IPS DF 4.7 (cell line): ENCODE measurements around the gene NRARP.

Experiments used
- DNase-seq: peaks from one replicate; pipeline ENCODE4 v3.0.0-alpha.2; 2013; ENCODE audit warnings: low spot score; ENCODE audit errors: extremely low read depth

The NRARP gene

DNA sequence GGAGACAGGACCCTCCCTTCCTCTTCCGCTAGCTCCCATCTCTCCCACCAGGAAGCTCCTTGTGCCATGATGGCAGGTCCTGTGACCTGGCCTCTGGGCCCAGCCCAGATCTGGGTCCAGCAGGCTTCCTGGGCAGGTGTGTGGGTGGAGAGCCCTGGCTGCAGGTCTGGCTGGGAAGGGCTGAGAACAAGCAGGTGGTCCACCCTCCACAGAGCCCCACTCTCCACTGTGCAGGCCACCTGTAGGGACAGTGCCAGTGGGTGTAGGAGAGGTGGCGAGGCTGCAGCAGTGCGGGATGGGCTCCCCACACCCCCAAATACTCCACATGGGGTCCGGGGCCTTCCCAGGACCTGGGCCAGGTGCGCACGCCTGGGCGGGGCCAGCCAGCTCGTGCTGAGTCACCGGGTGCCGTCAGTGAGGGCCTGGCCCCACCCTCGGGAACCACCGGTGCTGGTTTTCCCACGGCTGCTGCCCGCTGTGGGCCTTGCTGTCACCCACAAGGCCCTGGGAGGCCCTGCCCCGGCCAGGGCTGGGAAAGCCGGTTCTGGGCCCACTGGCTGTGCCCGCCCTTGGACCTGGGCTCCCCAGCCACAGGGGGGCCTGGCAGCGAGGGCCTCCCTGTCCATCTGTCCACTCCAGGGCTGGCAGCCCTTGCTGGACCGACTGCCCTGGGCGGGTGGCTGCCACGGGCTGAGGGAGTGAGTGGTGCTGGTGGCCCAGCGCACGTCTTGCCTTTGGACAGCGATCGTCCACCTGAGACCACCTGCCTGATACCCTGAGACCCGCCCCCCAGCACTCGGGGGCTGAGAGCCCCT is 9.3 kb upstream of the NRARP start:
- DNase-seq, result no peak

GRCh38 chr9:137310189-137311052 is 8.3 kb upstream of the NRARP start:
- no peak for DNase-seq

GRCh38 chr9:137309368-137310188 is 7.5 kb upstream of the NRARP start:
- no peak for DNase-seq

GRCh38 chr9:137308057-137308619 is 6.1 kb upstream of the NRARP start:
- no peak for DNase-seq

DNA sequence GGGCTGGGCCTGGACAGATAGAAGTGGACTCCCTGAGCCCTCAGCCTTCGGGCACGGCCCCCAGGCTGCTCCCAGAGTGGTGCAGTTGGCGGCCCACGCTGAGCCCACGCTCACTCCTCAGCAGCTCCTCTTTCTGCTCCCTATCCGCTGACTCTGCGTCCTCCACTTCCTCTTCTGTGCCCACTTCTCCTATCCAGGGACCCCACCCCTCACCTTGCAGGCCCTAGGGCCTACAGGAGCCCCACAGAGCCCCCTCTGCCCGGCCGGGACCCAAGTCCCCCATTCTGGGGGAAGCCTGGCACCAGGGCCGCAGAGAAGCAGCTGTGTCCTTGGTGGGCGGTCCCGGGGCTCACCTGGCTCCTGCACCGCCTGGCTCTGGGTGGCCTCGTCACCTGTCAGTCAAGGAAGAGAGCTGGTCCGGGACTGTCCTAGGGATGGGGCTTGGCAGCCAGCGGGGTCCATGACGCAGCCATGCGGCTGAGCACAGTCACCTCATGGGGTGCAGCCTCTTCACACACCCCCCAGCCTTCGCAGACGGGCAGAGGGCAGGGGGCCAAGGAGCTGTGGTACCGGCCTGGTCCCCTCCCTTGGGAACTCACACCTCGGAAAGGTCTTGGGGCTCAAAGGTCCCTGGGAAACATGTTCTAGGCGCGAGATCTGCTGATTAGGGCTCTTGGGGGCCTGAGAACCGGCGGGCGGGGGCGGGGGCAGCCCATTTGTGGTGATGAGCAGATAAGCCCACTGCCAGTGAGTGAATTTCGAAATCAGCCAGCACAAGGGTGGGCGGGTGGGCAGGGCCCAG is 5.4 kb upstream of the NRARP start:
- no peak for DNase-seq

- no peak for DNase-seq
Measured at GRCh38 chr9:137306850-137307254, 4.8 kb upstream of the NRARP start.

DNA sequence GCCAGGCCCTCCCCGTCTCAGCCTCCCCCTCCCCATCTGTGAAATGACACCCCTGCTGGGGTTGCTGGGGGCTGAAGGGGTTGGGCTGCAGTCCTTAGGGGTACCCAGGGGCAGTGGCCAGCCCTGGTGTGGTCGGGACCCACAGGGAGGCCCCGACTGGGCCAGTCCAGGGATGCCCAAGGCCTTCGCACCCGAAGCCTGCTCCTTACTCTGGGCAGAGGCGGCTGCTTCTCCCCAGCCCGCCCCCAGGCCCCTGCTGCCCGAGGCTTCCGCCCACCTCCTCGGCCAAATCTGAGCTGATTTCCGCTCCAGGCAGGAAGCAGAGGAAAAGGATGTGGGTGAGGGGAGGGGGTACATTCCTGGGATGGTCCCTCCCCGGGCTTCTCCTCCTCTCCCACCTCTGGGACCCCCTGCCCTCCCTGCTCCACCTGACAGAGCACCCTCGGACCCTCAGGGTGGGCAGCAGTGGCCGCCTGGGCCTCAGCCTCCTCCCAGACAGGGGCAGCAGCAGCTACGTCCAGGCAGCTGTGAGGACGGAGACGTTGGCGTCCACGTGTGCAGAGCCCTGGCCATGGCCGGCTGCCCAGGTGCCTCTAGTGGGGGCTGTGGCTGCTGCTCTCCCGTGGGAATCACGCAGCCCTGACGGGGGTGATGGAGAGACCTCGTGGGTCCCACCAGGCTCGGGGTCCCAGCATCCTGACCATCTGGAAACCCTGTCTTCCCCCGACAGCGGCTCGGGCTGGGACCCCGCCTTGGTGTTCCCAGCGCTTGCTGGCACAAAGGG is 4.2 kb upstream of the NRARP start:
- DNase-seq, result no peak

DNA sequence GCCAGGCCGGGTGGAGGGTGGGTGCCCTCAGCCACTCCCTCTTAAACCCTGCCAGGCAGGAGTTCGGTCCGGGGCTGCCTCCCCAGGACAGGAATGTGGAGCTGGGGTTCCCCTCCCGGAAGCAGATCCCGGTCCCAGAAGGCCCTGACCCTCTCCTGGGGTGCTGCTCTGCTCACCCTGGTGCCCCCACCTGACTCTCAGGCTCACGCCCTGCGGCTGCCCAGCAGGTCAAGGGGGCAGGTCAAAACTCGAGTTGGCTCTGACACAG is 3.7 kb upstream of the NRARP start:
- no peak for DNase-seq

DNA sequence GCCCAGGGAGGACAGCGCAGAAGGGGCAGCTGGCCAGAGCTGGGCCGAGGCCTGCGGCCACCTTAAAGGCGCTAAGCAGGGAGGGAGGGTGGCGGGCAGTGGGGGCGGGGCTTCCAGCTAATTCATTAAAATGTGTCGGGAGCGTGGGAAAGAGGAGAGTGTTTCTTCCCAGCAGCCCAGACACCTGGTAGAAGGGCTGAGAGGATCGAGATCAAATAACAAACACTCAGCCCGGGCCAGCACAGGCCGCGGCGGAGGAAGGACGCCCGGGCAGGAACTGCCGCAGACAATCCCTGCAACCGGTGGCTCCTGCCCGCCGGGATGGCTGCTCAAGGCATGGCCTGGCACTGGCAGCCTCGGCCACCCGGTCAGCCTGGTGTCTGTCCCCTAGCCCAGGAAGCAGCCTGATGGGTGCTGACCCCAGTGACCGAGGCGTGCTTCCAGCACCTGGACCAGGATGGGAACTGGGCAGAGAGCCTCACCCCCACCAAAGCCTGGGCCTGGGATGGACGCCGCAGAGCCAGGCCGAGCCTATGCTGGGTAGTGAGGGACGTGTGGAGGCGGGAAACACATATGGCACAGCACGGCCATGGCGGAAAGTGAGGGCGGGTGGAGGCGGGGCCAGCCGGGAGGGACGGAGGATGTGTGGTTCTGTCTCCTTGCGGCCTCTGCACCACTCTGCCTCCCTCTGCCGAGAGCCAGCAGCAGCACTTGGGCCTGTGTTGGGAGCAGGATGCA is 3.2 kb upstream of the NRARP start:
- DNase-seq, result no peak

DNA sequence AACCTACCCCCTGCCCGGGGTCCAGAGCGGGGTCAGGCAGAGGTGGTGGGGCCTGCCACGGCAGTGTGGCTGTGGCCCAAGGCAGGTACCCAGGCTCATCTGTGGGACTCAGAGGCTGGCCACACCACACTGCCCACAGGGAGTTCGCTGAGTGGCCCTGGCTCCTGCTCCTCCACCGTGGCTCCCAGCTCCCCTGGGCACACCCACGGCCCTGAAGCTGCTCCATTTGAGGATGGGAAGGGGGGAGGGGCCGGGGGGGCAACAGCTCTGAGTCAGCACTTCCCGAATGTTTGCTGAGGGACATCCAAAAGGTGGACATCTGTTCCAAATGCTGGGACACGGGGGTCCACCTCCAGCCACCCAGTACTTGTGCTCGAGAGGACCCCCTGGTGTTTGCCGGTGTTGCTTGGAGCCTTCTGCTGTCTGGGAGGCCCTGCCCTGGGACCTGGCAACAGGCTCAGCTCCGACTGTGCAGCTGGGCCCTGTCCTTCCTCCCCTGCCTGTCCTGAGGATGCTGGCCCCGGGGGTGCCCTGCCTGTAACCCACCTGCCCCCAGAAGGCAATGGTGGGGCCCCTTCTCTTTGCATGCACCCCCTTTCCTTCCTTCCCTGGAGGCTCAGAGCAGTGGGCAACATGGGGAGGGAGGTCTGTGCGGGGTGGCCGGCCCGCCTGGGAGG is 2.5 kb upstream of the NRARP start:
- DNase-seq, result no peak

GRCh38 chr9:137303893-137304382 is 1.9 kb upstream of the NRARP start:
- DNase-seq, result no peak

- no peak for DNase-seq
Measured at GRCh38 chr9:137303151-137303892, 1.3 kb upstream of the NRARP start.

GRCh38 chr9:137302449-137303150 is 529 bp upstream of the NRARP start:
- DNase-seq, result no peak

DNA sequence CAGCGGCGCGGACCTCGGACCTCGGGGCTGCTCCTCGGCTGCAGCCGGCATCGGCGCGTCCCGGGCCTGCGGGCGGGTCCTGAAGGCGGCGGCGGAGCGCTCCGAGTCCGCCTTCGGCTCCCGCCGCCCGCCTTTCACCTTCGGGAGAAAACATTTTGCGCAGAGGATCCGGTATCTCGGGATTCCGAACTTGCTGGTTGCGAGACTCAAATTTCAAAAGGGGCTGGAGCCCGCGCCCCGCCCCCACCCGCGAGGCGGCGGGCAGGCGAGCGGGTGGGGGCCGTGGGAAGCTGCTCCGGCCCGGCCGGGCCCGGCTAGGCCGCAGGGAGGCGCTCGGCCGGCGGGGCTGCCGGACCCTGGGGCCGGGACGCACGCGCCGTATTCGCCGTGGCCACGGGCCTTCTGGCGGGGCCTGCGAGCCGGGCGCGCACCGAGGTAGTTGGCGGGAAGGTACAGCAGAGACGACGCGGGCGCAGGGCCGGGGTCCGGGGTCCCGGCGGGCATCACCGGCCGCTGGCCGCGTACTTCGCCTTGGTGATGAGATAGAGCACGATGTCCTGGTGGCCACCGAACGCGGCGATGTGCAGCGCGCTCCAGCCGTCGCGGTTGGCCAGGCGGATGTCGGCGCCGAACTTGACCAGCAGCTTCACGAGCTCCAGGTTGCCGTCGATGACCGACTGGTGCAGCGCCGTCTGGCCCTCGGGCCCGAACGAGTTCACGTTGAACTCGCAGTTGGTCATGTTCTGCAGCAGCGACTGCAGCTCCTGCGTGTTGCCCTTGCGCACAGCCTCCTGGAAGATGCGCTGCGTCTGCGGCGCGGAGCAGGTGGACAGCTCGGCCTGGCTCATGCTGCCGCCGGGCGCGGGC is 757 bp downstream of the NRARP start:
- no peak for DNase-seq

GRCh38 chr9:137300567-137301080 is 1.4 kb downstream of the NRARP start:
- no peak for DNase-seq

DNA sequence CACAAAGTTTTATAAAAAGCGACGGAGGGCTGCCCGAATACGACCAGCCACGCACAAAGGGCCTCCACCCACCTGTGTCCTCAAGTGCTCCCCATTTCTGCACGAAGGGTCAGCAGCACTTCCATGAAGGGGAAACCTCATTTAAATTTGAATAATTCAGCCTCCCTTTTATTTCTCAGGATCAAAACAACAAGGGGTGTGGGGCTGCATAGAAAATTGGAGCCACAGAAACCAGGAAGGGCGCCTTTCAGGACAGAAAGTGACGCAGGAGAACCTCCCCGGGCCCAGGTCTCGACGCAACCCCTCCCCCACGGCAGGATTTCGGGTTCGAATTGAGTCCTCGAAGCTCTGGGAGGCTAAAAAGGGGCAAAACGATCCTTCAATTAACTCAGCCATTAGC is 2.1 kb downstream of the NRARP start:
- no peak for DNase-seq
